Tibial nerve (tissue), 4 donors: ENCODE measurements around the gene VWA8. TPM values are rescaled to one million over a fixed set of nuclear protein-coding genes. Genes with fewer than 3 reads are reported as not detected.

Experiments
- DNase-seq, 2 donors: peaks; one replicate each; pipeline ENCODE4 v3.0.0-alpha.2; 2019; ENCODE audit warnings: low spot score in 2 of 2
- H3K27ac ChIP-seq, 4 donors: fragments of 200-600 bp; sonication (generic) in 3 of 4; one replicate each; pipeline ENCODE4 v1.5.1; 2017 to 2019; ENCODE audit warnings: mild to moderate bottlenecking in 1 of 4
- H3K27me3 ChIP-seq, 2 donors: fragments of 200-600 bp; sonication (generic) in 1 of 2; one replicate each; pipeline versions ENCODE4 v1.5.1 to v1.6.0; 2017 to 2019
- H3K36me3 ChIP-seq, 3 donors: fragments of 200-600 bp; sonication (generic); one replicate each; pipeline ENCODE4 v1.5.1; 2018 to 2019
- H3K4me1 ChIP-seq, 4 donors: fragments of 200-600 bp; sonication (generic) in 3 of 4; one replicate each; pipeline ENCODE4 v1.5.1; 2017 to 2019
- H3K4me3 ChIP-seq, 4 donors: fragments of 200-600 bp; sonication (generic) in 3 of 4; one replicate each; pipeline ENCODE4 v1.5.1; 2017 to 2019; ENCODE audit warnings: mild to moderate bottlenecking in 1 of 4, moderate library complexity in 1 of 4
- H3K9me3 ChIP-seq, 4 donors: fragments of 200-600 bp; sonication (generic) in 3 of 4; one replicate each; pipeline ENCODE4 v1.5.1; 2017 to 2019
- EP300 ChIP-seq, 2 donors: sonication (generic); formaldehyde crosslinking; IDR thresholded peaks; one replicate each; pipeline ENCODE4 v1.6.1; 2017; ENCODE audit warnings: antibody characterized with exemption in 2 of 2, mild to moderate bottlenecking in 1 of 2
- POLR2A ChIP-seq, 2 donors: fragments of 450-650 bp; IDR thresholded peaks; one replicate each; pipeline ENCODE4 v1.6.1; 2017; ENCODE audit warnings: antibody characterized with exemption in 2 of 2, mild to moderate bottlenecking in 2 of 2, moderate library complexity in 2 of 2
- WGBS, 2 donors: methylation state at CpG; one replicate each; pipeline ENCODE4 v1.1.5; 2018; 5-methylcytosine and 5-hydroxymethylcytosine counted together
- total RNA-seq, 4 donors: library from RNA; depleted of rRNA; stranded (reverse); fragments of >200 nt; gene quantifications; one replicate each; pipeline ENCODE4 v1.1.0, GENCODE V29; 2016
- TF ChIP-seq, protein P1 (sequence below), 5 experiments: fragments of 200-600 bp in 3 of 5; fragments of 450-650 bp in 2 of 5; sonication (generic) in 3 of 5; IDR thresholded peaks; one replicate each; pipeline ENCODE4 v1.5.1; 2016 to 2019; ENCODE audit warnings: antibody characterized with exemption in 5 of 5, mild to moderate bottlenecking in 3 of 5, moderate library complexity in 2 of 5

VWA8 gene
- total RNA-seq, 4 donors from 2014 or later = 20.8 to 36.9 (median 22.4) TPM

DNA sequence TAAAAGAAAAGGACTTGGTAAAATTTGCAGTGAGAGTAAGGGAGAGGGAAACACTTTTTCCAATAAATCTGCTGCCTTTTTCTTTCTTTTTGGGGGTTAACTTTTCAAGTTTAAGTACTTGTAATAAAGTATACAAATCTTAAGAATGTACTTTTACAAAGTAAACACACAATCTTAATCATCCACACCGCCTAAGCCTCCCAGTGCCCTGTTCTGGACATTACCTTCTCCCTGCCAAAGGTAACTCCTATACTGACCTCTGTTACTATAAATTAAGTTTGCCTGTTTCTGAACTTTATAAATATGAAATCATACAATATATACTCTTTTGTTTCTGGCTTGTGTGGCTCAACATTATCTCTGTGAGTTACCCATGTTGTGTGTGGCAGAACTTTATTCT lies 365.6 kb downstream of the VWA8 start:
- no peaks in the 10 kb centered on the region for H3K27me3 ChIP-seq

DNA sequence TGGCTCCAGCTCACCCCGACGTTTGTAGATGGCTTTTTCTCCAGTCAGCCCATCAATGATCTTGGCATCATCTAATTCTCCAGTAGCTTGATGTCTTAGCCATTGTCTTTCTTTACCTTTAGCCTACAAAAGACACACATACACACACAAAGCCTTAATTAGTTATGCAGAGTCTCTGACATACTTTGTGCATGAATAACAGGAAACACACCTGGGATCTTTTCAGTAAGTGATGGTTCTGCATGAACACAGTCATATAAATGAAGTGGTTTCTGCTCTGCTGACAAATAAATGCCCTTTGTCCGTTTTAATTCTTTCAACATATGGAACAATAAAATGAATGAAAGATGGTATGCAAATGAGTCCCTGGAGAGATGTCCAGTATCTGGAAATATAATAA lies 370.3 kb downstream of the VWA8 start:
- WGBS, 2 donors = 61 to 68% methylated on average over 3 of the region's 3 CpGs
- Histone ChIP-seq H3K4me3 (no peak overlapping the region), H3K27ac (no peak overlapping the region), H3K9me3 (no peaks in the 10 kb centered on the region), H3K36me3 (peaks cover 0 to 24% (median 0%) of the 10 kb centered on the region in 3 donors), H3K27me3 (no peaks in the 10 kb centered on the region), H3K4me1 (peaks cover 0 to 3% (median 0%) of the 10 kb centered on the region in 4 donors)
- no peak for DNase-seq
- TF ChIP-seq POLR2A (IDR thresholded peaks at IDR 0.05) (no peak), EP300 (IDR thresholded peaks at IDR 0.05) (no peak)
- TF ChIP-seq, protein P1, sequence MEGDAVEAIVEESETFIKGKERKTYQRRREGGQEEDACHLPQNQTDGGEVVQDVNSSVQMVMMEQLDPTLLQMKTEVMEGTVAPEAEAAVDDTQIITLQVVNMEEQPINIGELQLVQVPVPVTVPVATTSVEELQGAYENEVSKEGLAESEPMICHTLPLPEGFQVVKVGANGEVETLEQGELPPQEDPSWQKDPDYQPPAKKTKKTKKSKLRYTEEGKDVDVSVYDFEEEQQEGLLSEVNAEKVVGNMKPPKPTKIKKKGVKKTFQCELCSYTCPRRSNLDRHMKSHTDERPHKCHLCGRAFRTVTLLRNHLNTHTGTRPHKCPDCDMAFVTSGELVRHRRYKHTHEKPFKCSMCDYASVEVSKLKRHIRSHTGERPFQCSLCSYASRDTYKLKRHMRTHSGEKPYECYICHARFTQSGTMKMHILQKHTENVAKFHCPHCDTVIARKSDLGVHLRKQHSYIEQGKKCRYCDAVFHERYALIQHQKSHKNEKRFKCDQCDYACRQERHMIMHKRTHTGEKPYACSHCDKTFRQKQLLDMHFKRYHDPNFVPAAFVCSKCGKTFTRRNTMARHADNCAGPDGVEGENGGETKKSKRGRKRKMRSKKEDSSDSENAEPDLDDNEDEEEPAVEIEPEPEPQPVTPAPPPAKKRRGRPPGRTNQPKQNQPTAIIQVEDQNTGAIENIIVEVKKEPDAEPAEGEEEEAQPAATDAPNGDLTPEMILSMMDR (IDR thresholded peaks at IDR 0.05) = no peak

More for the DNA sequence above, 365.6 kb downstream of the VWA8 start:
- 79 to 98% methylated on average over 1 of the region's 1 CpG for WGBS, 2 donors
- no peak for DNase-seq
- no peak for TF ChIP-seq EP300 (IDR thresholded peaks at IDR 0.05)
- TF ChIP-seq, protein P1 (IDR thresholded peaks at IDR 0.05) = no peak
- no peak for TF ChIP-seq POLR2A (IDR thresholded peaks at IDR 0.05)
- Histone ChIP-seq H3K27ac (no peak overlapping the region), H3K4me3 (no peak overlapping the region), H3K4me1 (peaks cover 0 to 12% (median 6%) of the 10 kb centered on the region in 4 donors), H3K36me3 (peaks cover 0 to under 1% (median 0%) of the 10 kb centered on the region in 3 donors), H3K9me3 (no peaks in the 10 kb centered on the region)

DNA sequence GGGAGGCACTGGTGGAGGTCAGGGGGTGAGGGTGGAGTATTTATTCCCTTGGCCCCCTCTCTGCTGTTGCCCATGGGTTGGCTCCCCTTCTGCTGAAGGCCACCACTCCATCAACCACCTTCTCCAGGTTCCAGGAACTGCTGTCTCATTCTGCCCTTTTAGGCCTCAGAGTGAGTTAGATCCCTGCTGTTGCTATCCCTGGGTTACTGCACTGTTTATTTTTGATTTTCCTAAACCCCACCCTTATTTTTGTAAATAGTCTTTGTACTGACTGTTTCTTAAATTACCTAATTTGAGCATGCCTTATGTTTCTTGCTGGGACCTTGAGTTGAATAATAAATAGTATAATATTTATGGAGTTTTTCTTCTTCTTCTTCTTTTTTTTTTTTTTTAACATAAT lies 370.8 kb downstream of the VWA8 start:
- Histone ChIP-seq H3K9me3 (no peaks in the 10 kb centered on the region), H3K27ac (peak overlapping the region in 2 of 4 donors; percentile 6 to 20), H3K4me1 (peaks cover 0 to 3% (median 0%) of the 10 kb centered on the region in 4 donors), H3K4me3 (no peak overlapping the region), H3K27me3 (no peaks in the 10 kb centered on the region), H3K36me3 (peaks cover 0 to 24% (median 0%) of the 10 kb centered on the region in 3 donors)
- TF ChIP-seq, protein P1 (IDR thresholded peaks at IDR 0.05) = no peak
- TF ChIP-seq EP300 (IDR thresholded peaks at IDR 0.05) = no peak
- TF ChIP-seq POLR2A (IDR thresholded peaks at IDR 0.05) = no peak
- DNase-seq = no peak

DNA sequence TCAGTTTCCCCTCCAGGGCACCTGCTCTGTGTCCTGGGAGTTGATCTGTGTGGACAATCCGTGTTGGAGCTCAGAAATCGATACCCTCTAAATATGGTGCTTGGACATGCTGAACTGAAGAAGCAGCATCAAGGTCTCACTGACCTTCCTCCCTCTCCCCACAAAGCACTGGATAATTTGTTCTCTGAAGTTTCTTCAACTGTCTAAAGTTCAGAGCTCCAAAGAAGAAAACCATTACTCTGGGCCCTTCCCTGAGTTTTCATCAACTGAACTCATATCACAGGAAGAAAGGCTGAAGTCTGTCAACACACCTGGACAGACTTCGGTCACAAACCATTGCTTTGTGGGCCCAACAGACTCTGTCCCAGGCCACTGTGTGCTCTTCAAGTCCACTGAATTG lies 371.5 kb downstream of the VWA8 start:
- Histone ChIP-seq H3K4me1 (peaks cover 0 to 3% (median 0%) of the 10 kb centered on the region in 4 donors), H3K27me3 (no peaks in the 10 kb centered on the region), H3K27ac (peak overlapping the region in 2 of 4 donors; percentile 6 to 20), H3K36me3 (peaks cover 0 to 24% (median 0%) of the 10 kb centered on the region in 3 donors), H3K4me3 (no peak overlapping the region), H3K9me3 (no peaks in the 10 kb centered on the region)
- no peak for DNase-seq
- WGBS, 2 donors = 94 to 98% methylated on average over 3 of the region's 3 CpGs
- TF ChIP-seq, protein P1 (IDR thresholded peaks at IDR 0.05) = no peak
- TF ChIP-seq EP300 (IDR thresholded peaks at IDR 0.05) (no peak), POLR2A (IDR thresholded peaks at IDR 0.05) (no peak)

DNA sequence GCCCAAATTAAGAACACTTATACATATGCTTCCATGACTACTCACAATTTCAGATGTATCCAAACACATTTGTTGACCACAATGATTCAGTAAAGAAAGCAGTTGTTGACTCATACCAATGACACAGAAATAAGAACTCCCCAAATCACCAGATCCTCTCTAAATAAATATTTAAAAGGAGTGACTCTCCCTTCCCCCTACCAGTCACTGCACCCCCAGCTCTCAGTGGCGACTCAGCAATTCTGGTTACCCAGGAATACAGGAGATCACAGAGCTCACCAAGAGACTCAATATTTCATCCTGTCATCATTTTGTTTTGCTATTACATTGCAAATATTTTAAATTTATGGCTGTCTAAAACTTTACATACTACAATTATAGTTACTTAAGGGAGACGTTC lies 372.0 kb downstream of the VWA8 start:
- Histone ChIP-seq H3K4me3 (no peak overlapping the region), H3K4me1 (peaks cover 0 to 3% (median 0%) of the 10 kb centered on the region in 4 donors), H3K27me3 (no peaks in the 10 kb centered on the region), H3K36me3 (peaks cover 0 to 24% (median 0%) of the 10 kb centered on the region in 3 donors), H3K9me3 (no peaks in the 10 kb centered on the region), H3K27ac (no peak overlapping the region)
- no peak for DNase-seq
- TF ChIP-seq POLR2A (IDR thresholded peaks at IDR 0.05) (no peak), EP300 (IDR thresholded peaks at IDR 0.05) (no peak)
- TF ChIP-seq, protein P1 (IDR thresholded peaks at IDR 0.05) = no peak
- WGBS, 2 donors = 73 to 79% methylated on average over 2 of the region's 2 CpGs
